ENCODE data around the gene IL20RA.

DNA sequence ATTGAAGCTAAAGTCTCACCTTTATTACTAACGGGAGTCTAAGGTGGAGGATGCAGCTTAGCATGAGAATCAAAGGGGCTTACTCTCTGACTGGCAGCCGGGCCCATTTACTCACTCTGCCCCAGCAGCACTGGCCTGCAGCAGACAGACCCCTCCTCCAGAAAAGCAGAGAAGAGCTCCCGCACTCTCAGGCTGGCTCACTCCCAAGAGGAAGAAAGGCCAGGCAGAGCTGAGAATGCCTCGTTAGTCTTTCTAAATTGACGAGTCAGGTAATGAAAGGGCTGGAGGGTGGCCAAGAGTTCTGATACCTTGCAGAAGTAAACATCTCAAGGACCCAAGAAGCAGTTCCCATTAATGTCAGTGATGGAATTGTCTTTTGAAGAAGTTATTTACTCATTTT, 44.5 kb upstream of the IL20RA start:
- TF ChIP-seq, protein P1, sequence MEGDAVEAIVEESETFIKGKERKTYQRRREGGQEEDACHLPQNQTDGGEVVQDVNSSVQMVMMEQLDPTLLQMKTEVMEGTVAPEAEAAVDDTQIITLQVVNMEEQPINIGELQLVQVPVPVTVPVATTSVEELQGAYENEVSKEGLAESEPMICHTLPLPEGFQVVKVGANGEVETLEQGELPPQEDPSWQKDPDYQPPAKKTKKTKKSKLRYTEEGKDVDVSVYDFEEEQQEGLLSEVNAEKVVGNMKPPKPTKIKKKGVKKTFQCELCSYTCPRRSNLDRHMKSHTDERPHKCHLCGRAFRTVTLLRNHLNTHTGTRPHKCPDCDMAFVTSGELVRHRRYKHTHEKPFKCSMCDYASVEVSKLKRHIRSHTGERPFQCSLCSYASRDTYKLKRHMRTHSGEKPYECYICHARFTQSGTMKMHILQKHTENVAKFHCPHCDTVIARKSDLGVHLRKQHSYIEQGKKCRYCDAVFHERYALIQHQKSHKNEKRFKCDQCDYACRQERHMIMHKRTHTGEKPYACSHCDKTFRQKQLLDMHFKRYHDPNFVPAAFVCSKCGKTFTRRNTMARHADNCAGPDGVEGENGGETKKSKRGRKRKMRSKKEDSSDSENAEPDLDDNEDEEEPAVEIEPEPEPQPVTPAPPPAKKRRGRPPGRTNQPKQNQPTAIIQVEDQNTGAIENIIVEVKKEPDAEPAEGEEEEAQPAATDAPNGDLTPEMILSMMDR (IDR thresholded peaks at IDR 0.05; ENCODE audit: low read depth, low read length, poor library complexity, severe bottlenecking): no peak
- TF ChIP-seq EZH2phosphoT487 (IDR thresholded peaks at IDR 0.05; ENCODE audit: borderline replicate concordance, low read length): no peak
